Smooth muscle cell (in vitro differentiated cells): ENCODE results near the gene EPS8L2. TPM values are rescaled to one million over a fixed set of nuclear protein-coding genes. Genes with fewer than 3 reads are reported as not detected.

Source experiments
- DNase-seq: peaks from one replicate; lab custom pipeline; 2025; ENCODE audit not compliant: unreplicated experiment; lab: John Stamatoyannopoulos, UW
- H2AFZ ChIP-seq: fragments of 200-600 bp; sonication (generic); 2 replicates; pipeline ENCODE4 v1.6.0; 2016; ENCODE audit warnings: antibody characterized with exemption, low read depth, mild to moderate bottlenecking
- H3F3A ChIP-seq: fragments of 200-600 bp; sonication (generic); 2 replicates; pipeline ENCODE4 v1.6.0; 2017; ENCODE audit warnings: antibody characterized with exemption, low read depth
- H3K27ac ChIP-seq: fragments of 200-600 bp; sonication (generic); 2 replicates; pipeline ENCODE4 v1.5.1; 2016; ENCODE audit warnings: low read depth, mild to moderate bottlenecking
- H3K27me3 ChIP-seq: fragments of 200-600 bp; sonication (generic); 2 replicates; pipeline ENCODE4 v1.6.1; 2016; ENCODE audit warnings: low read depth, mild to moderate bottlenecking
- H3K36me3 ChIP-seq: fragments of 200-600 bp; sonication (generic); 2 replicates; pipeline ENCODE4 v1.5.1; 2016; ENCODE audit warnings: low read depth
- H3K4me1 ChIP-seq: fragments of 200-600 bp; sonication (generic); 2 replicates; pipeline ENCODE4 v1.5.1; 2016; ENCODE audit warnings: low read depth
- H3K4me2 ChIP-seq: fragments of 200-600 bp; sonication (generic); 2 replicates; pipeline ENCODE4 v1.6.0; 2016; ENCODE audit warnings: mild to moderate bottlenecking
- H3K4me3 ChIP-seq: fragments of 200-600 bp; sonication (generic); 2 replicates; pipeline ENCODE4 v1.5.1; 2016; ENCODE audit warnings: mild to moderate bottlenecking
- H3K79me2 ChIP-seq: fragments of 200-600 bp; sonication (generic); 2 replicates; pipeline ENCODE4 v1.6.0; 2016; ENCODE audit warnings: low read depth, mild to moderate bottlenecking
- H3K9ac ChIP-seq: fragments of 200-600 bp; sonication (generic); 2 replicates; pipeline ENCODE4 v1.6.0; 2016; ENCODE audit warnings: low read depth
- H3K9me3 ChIP-seq: fragments of 200-600 bp; sonication (generic); replicated peaks from 2 replicates; pipeline ENCODE4 v1.5.1; 2016; ENCODE audit warnings: low read depth
- H4K20me1 ChIP-seq: fragments of 200-600 bp; sonication (generic); 2 replicates; pipeline ENCODE4 v1.6.0; 2016; ENCODE audit warnings: low read depth
- WGBS: methylation state at CpG from one replicate; pipeline ENCODE4 v1.1.7; 2016; ENCODE audit warnings: low lambda C conversion rate; 5-methylcytosine and 5-hydroxymethylcytosine counted together
- polyA plus RNA-seq: library from polyadenylated mRNA; unstranded; fragments of >200 nt; fragmentation: Nextera tagmentation; extraction: Ambion mirVana; gene quantifications from 2 replicates; pipeline ENCODE4 v1.2.1, GENCODE V29; 2016
- total RNA-seq: library from RNA; depleted of rRNA; stranded (reverse); fragments of >200 nt; gene quantifications from 2 replicates; pipeline ENCODE4 v1.2.3, GENCODE V29; 2014
- TF ChIP-seq, protein P1 (sequence below): fragments of 200-600 bp; sonication (generic); IDR thresholded peaks from 2 replicates; pipeline ENCODE4 v1.5.1; 2017; ENCODE audit warnings: borderline replicate concordance, mild to moderate bottlenecking, antibody characterized with exemption; ENCODE audit not compliant: insufficient read depth, poor library complexity, severe bottlenecking

EPS8L2 gene
- total and polyA plus RNA-seq, 2 experiments from 2014 or later = 37.7 to 47.9 TPM

DNA sequence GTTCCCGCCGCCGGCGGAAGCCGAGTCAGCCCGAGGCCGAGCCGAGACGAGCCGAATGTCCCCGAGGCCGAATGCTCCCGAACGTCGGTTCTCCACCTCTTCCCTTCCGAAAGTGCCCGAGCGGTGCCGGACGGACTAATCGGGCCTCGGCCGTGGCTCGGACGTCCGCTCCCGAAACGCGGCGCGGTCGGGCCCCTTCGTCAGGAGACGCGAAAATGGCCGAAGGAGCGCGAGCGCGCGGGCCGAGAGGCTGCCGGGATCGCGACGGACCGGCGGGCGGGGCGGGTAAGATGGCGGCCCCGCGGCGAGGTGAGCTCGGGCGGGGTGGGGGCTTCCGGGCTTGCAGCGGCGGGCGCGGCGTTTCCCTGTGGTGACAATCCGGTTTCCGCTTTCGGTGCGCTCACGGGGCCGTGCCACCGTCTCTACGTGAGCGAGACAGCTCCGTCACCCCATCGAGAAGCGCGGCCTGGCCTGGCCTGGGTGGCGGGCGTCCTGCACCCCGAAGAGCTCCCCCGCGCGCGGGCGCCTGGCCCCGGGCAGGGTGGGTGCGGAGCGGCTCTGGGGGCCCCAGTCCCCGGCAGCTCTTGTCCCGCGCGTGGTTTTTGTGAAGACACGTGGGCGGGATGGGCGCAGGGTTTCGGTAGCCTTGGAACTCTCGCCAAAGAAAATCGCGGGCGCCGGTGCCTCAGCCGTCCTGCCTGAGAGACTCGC is 10.3 kb upstream of the EPS8L2 start, which contains the start of gene TMEM80:
Gene TMEM80, plus strand, starts transcription at position 279 of the 711 bp plus-strand sequence. Its CDS starts 12 bp downstream, at position 291.
- H4K20me1 ChIP-seq = peaks cover 71% of the 10 kb centered on the region
- H3K9me3 ChIP-seq = no peaks in the 10 kb centered on the region
- TF ChIP-seq, protein P1, sequence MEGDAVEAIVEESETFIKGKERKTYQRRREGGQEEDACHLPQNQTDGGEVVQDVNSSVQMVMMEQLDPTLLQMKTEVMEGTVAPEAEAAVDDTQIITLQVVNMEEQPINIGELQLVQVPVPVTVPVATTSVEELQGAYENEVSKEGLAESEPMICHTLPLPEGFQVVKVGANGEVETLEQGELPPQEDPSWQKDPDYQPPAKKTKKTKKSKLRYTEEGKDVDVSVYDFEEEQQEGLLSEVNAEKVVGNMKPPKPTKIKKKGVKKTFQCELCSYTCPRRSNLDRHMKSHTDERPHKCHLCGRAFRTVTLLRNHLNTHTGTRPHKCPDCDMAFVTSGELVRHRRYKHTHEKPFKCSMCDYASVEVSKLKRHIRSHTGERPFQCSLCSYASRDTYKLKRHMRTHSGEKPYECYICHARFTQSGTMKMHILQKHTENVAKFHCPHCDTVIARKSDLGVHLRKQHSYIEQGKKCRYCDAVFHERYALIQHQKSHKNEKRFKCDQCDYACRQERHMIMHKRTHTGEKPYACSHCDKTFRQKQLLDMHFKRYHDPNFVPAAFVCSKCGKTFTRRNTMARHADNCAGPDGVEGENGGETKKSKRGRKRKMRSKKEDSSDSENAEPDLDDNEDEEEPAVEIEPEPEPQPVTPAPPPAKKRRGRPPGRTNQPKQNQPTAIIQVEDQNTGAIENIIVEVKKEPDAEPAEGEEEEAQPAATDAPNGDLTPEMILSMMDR = no peak
- H3K4me3 ChIP-seq = peak within 1 kb of the TSS; percentile 91
- peaks cover 16% of the 10 kb centered on the region for H3F3A ChIP-seq
- peak; percentile 98 for DNase-seq
- H3K27me3 ChIP-seq = no peaks in the 10 kb centered on the region
- H3K27ac ChIP-seq = peak within 1 kb of the TSS; percentile 100
- H3K4me2 ChIP-seq = peak within 1 kb of the TSS; percentile 96
- peak within 1 kb of the TSS; percentile 100 for H3K9ac ChIP-seq
- H3K79me2 ChIP-seq = peaks cover 25% of the 10 kb centered on the region
- peak within 1 kb of the TSS; percentile 76 for H2AFZ ChIP-seq
- H3K4me1 ChIP-seq = peaks cover 36% of the 10 kb centered on the region
- H3K36me3 ChIP-seq = no peaks in the 10 kb centered on the region
- 1% methylated on average over 72 of the region's 101 CpGs for WGBS

DNA sequence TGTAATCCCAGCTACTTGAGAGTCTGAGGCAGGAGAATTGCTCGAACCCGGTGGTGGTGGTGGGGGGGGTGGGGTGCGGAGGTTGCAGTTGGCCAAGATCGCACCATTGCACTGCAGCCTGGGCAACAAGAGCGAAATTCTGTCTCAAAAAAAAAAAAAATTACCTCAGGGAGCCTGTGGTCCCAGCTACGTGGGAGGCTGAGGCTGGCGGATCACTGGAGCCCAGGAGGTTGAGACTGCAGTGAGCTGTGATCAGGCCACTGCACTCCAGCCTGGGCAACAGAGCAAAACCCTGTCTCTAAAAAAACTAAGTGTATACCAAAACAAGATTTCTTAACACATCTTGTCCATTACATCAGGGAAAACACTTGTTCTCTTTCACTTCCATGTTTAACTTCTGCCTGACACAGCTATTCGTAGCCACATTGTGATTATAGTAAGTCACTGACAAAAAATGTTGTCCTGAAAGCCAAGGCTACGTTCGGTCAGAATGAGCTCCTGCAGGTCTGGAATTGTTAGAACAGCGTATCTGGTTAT is 9.0 kb upstream of the EPS8L2 start:
- H2AFZ ChIP-seq = no peak overlapping the region
- H3F3A ChIP-seq = peaks cover 16% of the 10 kb centered on the region
- TF ChIP-seq, protein P1 = no peak
- H3K27me3 ChIP-seq = no peaks in the 10 kb centered on the region
- H4K20me1 ChIP-seq = peaks cover 64% of the 10 kb centered on the region
- H3K4me2 ChIP-seq = peak overlapping the region; percentile 96
- peaks cover 36% of the 10 kb centered on the region for H3K4me1 ChIP-seq
- DNase-seq = no peak
- peak overlapping the region; percentile 100 for H3K9ac ChIP-seq
- no peaks in the 10 kb centered on the region for H3K36me3 ChIP-seq
- WGBS = 60% methylated on average over 11 of the region's 11 CpGs
- H3K9me3 ChIP-seq = no peaks in the 10 kb centered on the region
- H3K4me3 ChIP-seq = peak overlapping the region; percentile 91
- peak overlapping the region; percentile 100 for H3K27ac ChIP-seq
- H3K79me2 ChIP-seq = peaks cover 28% of the 10 kb centered on the region

- 57% methylated on average over 11 of the region's 11 CpGs for WGBS
- peaks cover 24% of the 10 kb centered on the region for H3K79me2 ChIP-seq
- H4K20me1 ChIP-seq = peaks cover 61% of the 10 kb centered on the region
- H3K4me3 ChIP-seq = no peak overlapping the region
- no peak for DNase-seq
- peak overlapping the region; percentile 96 for H3K4me2 ChIP-seq
- no peak overlapping the region for H2AFZ ChIP-seq
- H3K9ac ChIP-seq = peak overlapping the region; percentile 100
- no peaks in the 10 kb centered on the region for H3K36me3 ChIP-seq
- H3K9me3 ChIP-seq = no peaks in the 10 kb centered on the region
- H3F3A ChIP-seq = peaks cover 16% of the 10 kb centered on the region
- H3K27me3 ChIP-seq = no peaks in the 10 kb centered on the region
- peaks cover 35% of the 10 kb centered on the region for H3K4me1 ChIP-seq
- peak overlapping the region; percentile 100 for H3K27ac ChIP-seq
- TF ChIP-seq, protein P1 = no peak
Observed at GRCh38 chr11:697811-698311, 8.2 kb upstream of the EPS8L2 start.
